Right lobe of liver (tissue), 6 donors: ENCODE data around the gene ULK4. TPM values are rescaled to one million over a fixed set of nuclear protein-coding genes. Genes with fewer than 3 reads are reported as not detected.

Experiments used
- ATAC-seq, 4 donors: fragments of 200-7000 bp; cut with Tn5 transposase; one replicate each; pipeline ENCODE4 v1.9.1; 2020; ENCODE audit warnings: mild to moderate bottlenecking in 4 of 4, moderate library complexity in 4 of 4
- DNase-seq, 3 donors: peaks; one replicate each; pipeline ENCODE4 v3.0.0-alpha.2; 2020
- H3K27ac ChIP-seq, 3 donors: fragments of 200-600 bp; one replicate each; pipeline ENCODE4 v1.8.0; 2022
- H3K27me3 ChIP-seq, 2 donors: fragments of 200-600 bp; one replicate each; pipeline ENCODE4 v1.8.0; 2022
- H3K36me3 ChIP-seq, 4 donors: fragments of 200-600 bp; sonication (generic) in 1 of 4; one replicate each; pipeline versions ENCODE4 v1.5.1 to v1.8.0; 2017 to 2022; ENCODE audit warnings: control low read depth in 1 of 4
- H3K4me1 ChIP-seq, 4 donors: fragments of 200-600 bp; sonication (generic) in 1 of 4; one replicate each; pipeline versions ENCODE4 v1.5.1 to v1.8.0; 2017 to 2022; ENCODE audit warnings: control low read depth in 1 of 4
- H3K4me3 ChIP-seq, 3 donors: fragments of 200-600 bp; one replicate each; pipeline ENCODE4 v1.8.0; 2022
- H3K9me3 ChIP-seq, 4 donors: fragments of 200-600 bp; sonication (generic) in 1 of 4; one replicate each; pipeline versions ENCODE4 v1.5.1 to v1.8.0; 2017 to 2022; ENCODE audit warnings: control low read depth in 1 of 4
- CTCF ChIP-seq, 4 donors: fragments of 200-600 bp in 3 of 4; fragments of 450-650 bp in 1 of 4; IDR thresholded peaks; one replicate each; pipeline versions ENCODE4 v1.5.1 to v1.8.0; 2016 to 2022; ENCODE audit warnings: antibody characterized with exemption in 4 of 4, mild to moderate bottlenecking in 2 of 4
- POLR2A ChIP-seq: fragments of 450-650 bp; IDR thresholded peaks from one replicate; pipeline ENCODE4 v1.6.1; 2017; ENCODE audit warnings: antibody characterized with exemption, mild to moderate bottlenecking
- WGBS: methylation state at CpG from one replicate; pipeline ENCODE4 v1.1.6; 2018; ENCODE audit warnings: low coverage, low lambda C conversion rate; ENCODE audit not compliant: insufficient coverage; ENCODE audit errors: missing lambda C conversion rate; 5-methylcytosine and 5-hydroxymethylcytosine counted together
- intact Hi-C, 2 donors: fragments of 100-400 bp; cut with DNase I; formaldehyde crosslinking; loops; one replicate each; pipeline versions ENCODE4 v1.11.2 to v1.14.1; 2022
- total RNA-seq, 6 experiments: library from RNA; depleted of rRNA in 2 of 6; stranded (reverse); fragments of >200 nt in 2 of 6; fragmentation: NEBNext Ultra II Directional in 3 of 6; extraction: Animal tissue kit (Norgen Biotek cat#: 25700) in 3 of 6; gene quantifications; one replicate each; pipeline versions ENCODE4 v1.1.0 to v1.2.4, GENCODE V29; 2016 to 2023
- donor health status: DM: no; HTN: yes; CAD: no.
- donor health status: DM: no; HTN: no; CAD: no.
- donor health status: DM: no; HTN: no; CAD: no.
- donor health status: DM: no; HTN: yes; CAD: no.
- donor health status: DM: no; HTN: yes; CAD: no.

ULK4 gene
- total RNA-seq, 6 experiments from 2014 or later = 2.8 to 5.6 (median 4.9) TPM

- Histone ChIP-seq H3K4me3 (no peak overlapping the region), H3K27ac (no peak overlapping the region), H3K36me3 (no peaks in the 10 kb centered on the region), H3K27me3 (no peaks in the 10 kb centered on the region), H3K4me1 (peaks cover 0 to 11% (median 0%) of the 10 kb centered on the region in 4 donors), H3K9me3 (no peaks in the 10 kb centered on the region)
- DNase-seq (no peak), ATAC-seq (no peak)
- 84% methylated on average over 5 of the region's 6 CpGs for WGBS
- intact Hi-C loops = no loop called here
- TF ChIP-seq POLR2A (no peak), CTCF (IDR thresholded peaks at IDR 0.05) (no peak)
These were observed 381.5 kb downstream of the ULK4 start for GRCh38 chr3:41580274-41580959.

GRCh38 chr3:41579861-41580260, 382.0 kb downstream of the ULK4 start:
- no peak overlapping the region for H3K27ac ChIP-seq
- DNase-seq (no peak), ATAC-seq (no peak)
- TF ChIP-seq POLR2A (no peak), CTCF (IDR thresholded peaks at IDR 0.05) (no peak)
- intact Hi-C loops = no loop called here
- H3K27me3 ChIP-seq = no peaks in the 10 kb centered on the region
- H3K9me3 ChIP-seq = no peaks in the 10 kb centered on the region
- 67% methylated on average over 1 of the region's 6 CpGs for WGBS
- no peak overlapping the region for H3K4me3 ChIP-seq
- no peaks in the 10 kb centered on the region for H3K36me3 ChIP-seq
- H3K4me1 ChIP-seq = peaks cover 0 to 12% (median 0%) of the 10 kb centered on the region in 4 donors

- Histone ChIP-seq H3K27ac (no peak overlapping the region), H3K36me3 (no peaks in the 10 kb centered on the region), H3K27me3 (no peaks in the 10 kb centered on the region), H3K4me3 (no peak overlapping the region), H3K4me1 (peaks cover 0 to 12% (median 0%) of the 10 kb centered on the region in 4 donors), H3K9me3 (no peaks in the 10 kb centered on the region)
- ATAC-seq (no peak), DNase-seq (no peak)
- 88% methylated on average over 5 of the region's 5 CpGs for WGBS
- intact Hi-C loops = no loop called here
- no peak for TF ChIP-seq POLR2A
- no peak for TF ChIP-seq CTCF (IDR thresholded peaks at IDR 0.05)
These were observed 383.1 kb downstream of the ULK4 start for GRCh38 chr3:41578798-41579197.

- Histone ChIP-seq H3K27me3 (no peaks in the 10 kb centered on the region), H3K9me3 (no peaks in the 10 kb centered on the region), H3K4me1 (peaks cover 0 to 12% (median 0%) of the 10 kb centered on the region in 4 donors), H3K27ac (no peak overlapping the region), H3K4me3 (no peak overlapping the region), H3K36me3 (no peaks in the 10 kb centered on the region)
- WGBS = 20% methylated on average over 1 of the region's 3 CpGs
- TF ChIP-seq POLR2A = no peak
- no peak for TF ChIP-seq CTCF (IDR thresholded peaks at IDR 0.05)
- intact Hi-C loops = no loop called here
- peak; percentile 38 to 84 (median 78) for DNase-seq
- peak; percentile 95 to 97 (median 96) for ATAC-seq
These were observed 386.2 kb downstream of the ULK4 start for GRCh38 chr3:41575724-41576123.
